Calu3 (cell line): ENCODE results near the gene KDSR. TPM values are rescaled to one million over a fixed set of nuclear protein-coding genes. Genes with fewer than 3 reads are reported as not detected.

Source experiments
- BruUV-seq: library from RNA; stranded (reverse); fragments of 400-500 nt; replicated peaks from 2 replicates; lab custom pipeline; 2021; lab: Mats Ljungman, UMichigan
- CTCF ChIA-PET: fragments of 300-600 bp; sonication (Branson Sonifier 250); formaldehyde crosslinking; loops from one replicate; lab custom pipeline; 2022; ENCODE audit warnings: antibody characterized with exemption; lab: Charles Lee
- DNase-seq: peaks from one replicate; pipeline ENCODE4 v3.0.0; 2022
- H3K27ac Mint-ChIP-seq: one replicate; pipeline ENCODE4 v1.8.0; 2022; ENCODE audit warnings: mixed read lengths; ENCODE audit not compliant: unreplicated experiment
- H3K27me3 Mint-ChIP-seq: one replicate; pipeline ENCODE4 v1.8.0; 2022; ENCODE audit warnings: mixed read lengths; ENCODE audit not compliant: unreplicated experiment
- H3K36me3 Mint-ChIP-seq: one replicate; pipeline ENCODE4 v1.8.0; 2022; ENCODE audit warnings: mild to moderate bottlenecking, moderate library complexity, mixed read lengths; ENCODE audit not compliant: insufficient read depth, unreplicated experiment
- H3K4me1 Mint-ChIP-seq: one replicate; pipeline ENCODE4 v1.8.0; 2022; ENCODE audit warnings: mild to moderate bottlenecking, low read depth, mixed read lengths; ENCODE audit not compliant: unreplicated experiment
- H3K4me3 Mint-ChIP-seq: one replicate; pipeline ENCODE4 v1.8.0; 2022; ENCODE audit warnings: mild to moderate bottlenecking, low read depth, moderate library complexity, mixed read lengths; ENCODE audit not compliant: unreplicated experiment
- H3K9me3 Mint-ChIP-seq: one replicate; pipeline ENCODE4 v1.8.0; 2022; ENCODE audit warnings: low read depth, mixed read lengths; ENCODE audit not compliant: unreplicated experiment
- intact Hi-C: fragments of 100-400 bp; cut with micrococcal nuclease; formaldehyde crosslinking; loops from one replicate; pipeline ENCODE4 v1.10.0; 2022; ENCODE audit not compliant: unreplicated experiment
- total RNA-seq: library from RNA; stranded (reverse); gene quantifications from 2 replicates; pipeline ENCODE4 v1.2.3, GENCODE V29; 2022
- TF ChIP-seq, protein P1 (sequence below): fragments of 200-600 bp; IDR thresholded peaks from one replicate; pipeline ENCODE4 v1.8.0; 2022; ENCODE audit warnings: antibody characterized with exemption; ENCODE audit not compliant: unreplicated experiment

Gene KDSR
- total RNA-seq, 1 experiment from 2014 or later: 53.3 TPM

DNA sequence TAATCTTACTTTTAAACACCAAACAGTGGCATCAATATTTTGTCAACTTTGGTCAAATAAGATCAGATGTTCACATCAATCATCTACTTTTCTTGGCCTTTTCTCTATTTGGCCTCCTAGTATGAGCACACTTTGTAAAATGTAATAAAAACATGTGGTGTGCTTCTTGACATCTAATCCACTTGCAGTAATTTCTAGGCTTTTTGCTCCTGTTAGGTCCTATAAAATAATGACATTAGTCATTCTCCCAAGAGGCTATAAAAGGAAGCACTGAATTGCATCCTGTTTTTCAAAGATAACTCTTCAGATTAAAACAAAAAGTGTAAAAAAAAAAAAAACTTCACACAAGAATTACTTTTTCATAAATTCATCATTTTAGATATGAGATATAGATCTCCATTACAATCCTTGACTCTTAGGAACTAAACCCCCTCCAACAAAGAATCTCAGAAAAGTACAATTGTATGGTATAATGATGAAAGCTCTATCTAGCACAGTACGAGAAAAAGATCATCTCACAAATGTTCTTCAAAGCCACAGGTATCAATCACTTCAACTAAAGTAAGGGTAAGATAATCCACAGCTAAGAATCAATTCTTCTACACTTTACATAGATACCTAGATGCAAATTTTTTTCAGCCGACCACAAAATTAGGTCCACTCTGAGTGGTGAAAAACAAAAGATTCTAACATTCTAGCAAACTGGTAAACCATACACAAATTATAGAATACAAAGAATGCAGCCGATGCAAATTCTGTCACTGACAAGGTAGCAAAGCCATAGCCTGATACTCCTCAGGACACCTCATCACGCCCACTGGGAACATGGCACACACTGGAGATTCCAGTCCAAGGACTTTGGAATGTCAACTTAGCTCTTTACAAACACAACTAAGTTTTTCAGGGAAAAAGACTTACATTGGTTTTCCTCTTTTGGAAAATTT is 50.1 kb downstream of the KDSR start:
- H3K27me3 Mint-ChIP-seq: peaks cover 54% of the 10 kb centered on the region

DNA sequence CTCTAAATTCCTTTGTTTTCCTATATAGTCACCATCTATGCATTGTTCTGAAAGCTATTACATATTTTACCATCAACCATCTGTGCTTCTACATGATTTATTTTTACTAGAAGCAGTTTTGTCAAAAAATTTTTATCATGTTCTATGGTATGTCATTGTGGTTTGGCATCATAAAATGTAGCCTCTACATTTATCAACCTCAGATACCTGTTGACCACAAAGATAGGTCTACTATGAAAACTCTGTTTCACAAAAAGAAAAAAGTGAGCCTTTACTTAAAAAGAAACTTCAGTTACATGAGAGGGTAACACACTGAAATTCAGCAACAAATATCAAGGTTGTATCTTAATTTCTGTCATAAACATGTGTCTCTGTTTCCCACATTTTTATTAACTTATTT is 51.1 kb downstream of the KDSR start:
- H3K27me3 Mint-ChIP-seq: peaks cover 55% of the 10 kb centered on the region
- peaks cover 12% of the 10 kb centered on the region for H3K4me1 Mint-ChIP-seq
- H3K9me3 Mint-ChIP-seq: no peaks in the 10 kb centered on the region
- H3K36me3 Mint-ChIP-seq: peaks cover 21% of the 10 kb centered on the region
- DNase-seq: no peak
- TF ChIP-seq, protein P1, sequence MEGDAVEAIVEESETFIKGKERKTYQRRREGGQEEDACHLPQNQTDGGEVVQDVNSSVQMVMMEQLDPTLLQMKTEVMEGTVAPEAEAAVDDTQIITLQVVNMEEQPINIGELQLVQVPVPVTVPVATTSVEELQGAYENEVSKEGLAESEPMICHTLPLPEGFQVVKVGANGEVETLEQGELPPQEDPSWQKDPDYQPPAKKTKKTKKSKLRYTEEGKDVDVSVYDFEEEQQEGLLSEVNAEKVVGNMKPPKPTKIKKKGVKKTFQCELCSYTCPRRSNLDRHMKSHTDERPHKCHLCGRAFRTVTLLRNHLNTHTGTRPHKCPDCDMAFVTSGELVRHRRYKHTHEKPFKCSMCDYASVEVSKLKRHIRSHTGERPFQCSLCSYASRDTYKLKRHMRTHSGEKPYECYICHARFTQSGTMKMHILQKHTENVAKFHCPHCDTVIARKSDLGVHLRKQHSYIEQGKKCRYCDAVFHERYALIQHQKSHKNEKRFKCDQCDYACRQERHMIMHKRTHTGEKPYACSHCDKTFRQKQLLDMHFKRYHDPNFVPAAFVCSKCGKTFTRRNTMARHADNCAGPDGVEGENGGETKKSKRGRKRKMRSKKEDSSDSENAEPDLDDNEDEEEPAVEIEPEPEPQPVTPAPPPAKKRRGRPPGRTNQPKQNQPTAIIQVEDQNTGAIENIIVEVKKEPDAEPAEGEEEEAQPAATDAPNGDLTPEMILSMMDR: no peak
- BruUV-seq: no TSS peak
- no peak overlapping the region for H3K4me3 Mint-ChIP-seq
- no peak overlapping the region for H3K27ac Mint-ChIP-seq
- intact Hi-C loops: no loop called here
- CTCF ChIA-PET: no interaction called here

More for the DNA sequence above, 50.1 kb downstream of the KDSR start:
- intact Hi-C loops: no loop called here
- Mint-ChIP-seq H3K4me1 (peaks cover 12% of the 10 kb centered on the region), H3K4me3 (no peak overlapping the region), H3K36me3 (peaks cover 26% of the 10 kb centered on the region), H3K9me3 (no peaks in the 10 kb centered on the region), H3K27ac (no peak overlapping the region)
- BruUV-seq: TSS peak; percentile 9
- CTCF ChIA-PET: no interaction called here
- TF ChIP-seq, protein P1: no peak
- DNase-seq: no peak

DNA sequence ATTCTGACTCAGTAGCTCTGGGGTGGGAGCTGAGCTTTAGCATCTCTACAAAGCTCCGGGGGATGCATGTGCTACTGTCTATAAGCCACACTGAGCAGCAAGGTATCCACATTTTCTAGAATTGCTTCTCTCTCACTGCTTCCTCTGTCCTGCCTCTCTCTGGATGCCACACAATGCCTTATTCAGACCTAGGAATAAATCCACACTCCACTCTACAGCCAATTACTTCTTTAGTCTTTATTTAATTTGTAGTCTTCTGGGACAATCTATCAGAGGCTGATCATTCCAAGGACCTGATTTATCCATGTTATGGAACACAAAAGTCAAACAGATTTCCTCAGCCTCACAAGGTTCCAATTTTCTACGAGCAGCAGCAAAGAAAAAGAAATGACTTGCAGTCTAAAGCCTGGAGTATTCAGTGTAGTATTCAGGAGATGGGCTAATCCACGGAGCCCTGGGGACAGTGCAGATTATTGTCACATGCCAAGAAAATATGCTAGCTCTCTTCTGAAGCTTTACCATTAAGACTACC is 51.8 kb downstream of the KDSR start:
- Mint-ChIP-seq H3K27ac (no peak overlapping the region), H3K9me3 (no peaks in the 10 kb centered on the region), H3K4me1 (peaks cover 12% of the 10 kb centered on the region), H3K36me3 (peaks cover 14% of the 10 kb centered on the region), H3K27me3 (peaks cover 62% of the 10 kb centered on the region), H3K4me3 (no peak overlapping the region)
- TF ChIP-seq, protein P1: no peak
- CTCF ChIA-PET: no interaction called here
- no peak for DNase-seq
- BruUV-seq: no TSS peak
- intact Hi-C loops: no loop called here

DNA sequence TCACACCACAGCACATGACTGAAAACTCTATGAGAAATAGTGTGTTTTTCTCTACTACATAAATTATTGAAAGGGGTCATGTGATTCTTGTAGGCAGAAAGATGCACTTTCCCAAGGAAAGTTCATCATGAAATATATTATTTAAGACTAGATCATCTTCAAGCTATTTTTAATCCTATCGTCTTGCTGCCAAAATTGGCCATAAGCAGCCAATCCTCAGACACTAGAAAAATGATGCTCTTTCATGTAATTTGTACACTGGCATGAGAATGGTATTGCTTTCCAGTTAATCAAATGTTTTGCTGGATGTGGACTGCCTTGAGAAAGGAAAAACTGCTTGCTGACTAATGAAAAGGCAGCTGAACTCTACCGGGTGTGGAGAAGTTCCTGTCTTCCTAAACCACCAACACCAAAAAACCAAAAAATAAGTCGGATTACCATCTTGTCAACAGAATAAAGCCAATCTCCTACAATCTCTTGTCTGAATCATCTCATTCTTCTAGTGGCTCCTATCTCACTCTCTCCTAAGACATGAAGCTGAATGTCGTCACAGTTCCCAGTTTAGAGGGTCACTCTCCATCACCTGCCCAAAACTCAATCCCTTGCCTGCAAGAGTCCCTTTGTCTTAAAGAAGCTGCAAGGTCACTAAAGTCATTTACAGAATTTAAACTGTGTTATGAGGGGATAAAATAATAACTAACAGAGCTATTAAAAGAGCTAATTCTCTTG is 52.8 kb downstream of the KDSR start:
- no peak for DNase-seq
- no peaks in the 10 kb centered on the region for H3K9me3 Mint-ChIP-seq
- CTCF ChIA-PET: interaction anchor here (0.6 to 1.0 kb wide), 2 partner anchors 19 to 284 kb away, joined by 3 read pairs; no protein-coding TSS in a partner anchor
- intact Hi-C loops: no loop called here
- H3K27me3 Mint-ChIP-seq: peaks cover 68% of the 10 kb centered on the region
- TF ChIP-seq, protein P1: no peak
- no peak overlapping the region for H3K27ac Mint-ChIP-seq
- peaks cover 4% of the 10 kb centered on the region for H3K36me3 Mint-ChIP-seq
- H3K4me3 Mint-ChIP-seq: no peak overlapping the region
- no TSS peak for BruUV-seq
- peaks cover 9% of the 10 kb centered on the region for H3K4me1 Mint-ChIP-seq
